ENCODE results near the gene SSH2.

SSH2 gene

GRCh38 chr17:29594519-29595090 lies 335.4 kb downstream of the SSH2 start:
- Histone ChIP-seq H3K4me3 (ENCODE audit: low read depth, low read length) (no peak overlapping the region), H3K4me1 (peaks cover 28% of the 10 kb centered on the region), H3K27ac (no peak overlapping the region)

DNA sequence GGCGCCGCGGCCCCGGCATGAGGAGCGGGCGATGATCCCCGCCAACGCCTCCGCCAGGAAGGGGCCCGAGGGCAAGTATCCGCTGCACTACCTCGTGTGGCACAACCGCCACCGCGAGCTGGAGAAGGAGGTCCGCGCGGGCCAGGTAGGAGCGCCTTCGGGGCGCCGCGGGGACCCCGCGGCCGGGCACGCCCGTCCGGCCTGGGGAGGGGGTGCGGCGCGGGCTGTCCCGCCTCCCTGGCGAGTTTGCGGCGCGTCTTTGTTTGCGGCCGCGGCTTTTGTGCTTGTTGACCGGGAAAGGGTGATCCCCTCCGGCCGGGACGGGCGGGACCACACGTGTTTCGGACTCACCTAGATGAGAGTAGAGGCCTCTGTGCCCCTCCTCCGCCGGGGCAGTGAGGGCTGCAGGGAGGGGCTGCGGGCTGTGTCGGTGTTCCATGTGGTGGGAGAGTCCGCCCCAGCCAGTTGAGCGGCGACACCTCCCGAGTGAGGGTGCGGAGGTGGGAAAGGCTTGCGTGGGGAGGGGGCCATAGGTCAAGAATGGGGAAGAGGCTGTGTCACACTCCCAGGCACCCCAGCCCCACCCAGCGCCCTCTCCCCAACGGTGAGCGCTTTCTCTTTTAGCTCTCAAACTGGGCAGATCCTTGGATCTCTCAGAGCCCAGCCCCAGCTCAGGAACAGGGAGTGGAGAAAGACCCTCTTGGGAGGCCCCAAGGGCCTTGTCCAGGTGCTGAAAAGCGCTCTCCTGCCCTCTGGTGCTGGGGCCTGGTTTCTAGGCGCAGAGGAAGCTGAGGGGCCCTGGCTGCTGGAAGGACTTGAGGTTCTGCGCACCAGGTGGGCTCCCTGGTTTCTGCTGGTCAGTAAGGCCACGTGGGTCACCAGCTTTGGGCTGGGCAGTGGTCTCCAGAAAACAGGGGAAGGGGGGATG lies 336.2 kb downstream of the SSH2 start:
- peak overlapping the region; percentile 74 for H3K4me2 ChIP-seq (ENCODE audit: low read length)
- H3K27me3 ChIP-seq (ENCODE audit: control insufficient read depth, insufficient read depth, low read length): no peaks in the 10 kb centered on the region
- H3K27ac ChIP-seq: no peak overlapping the region
- H3K79me2 ChIP-seq: no peaks in the 10 kb centered on the region
- H3K9me3 ChIP-seq (ENCODE audit: control insufficient read depth, low read length): no peaks in the 10 kb centered on the region
- peak overlapping the region; percentile 35 for H3K4me3 ChIP-seq (ENCODE audit: low read depth, low read length)
- H2AFZ ChIP-seq: peak overlapping the region; percentile 79
- no peak overlapping the region for H3K9ac ChIP-seq
- peak; percentile 19 for TF ChIP-seq CTCF (IDR thresholded peaks at IDR 0.05)
- H3K4me1 ChIP-seq: peaks cover 28% of the 10 kb centered on the region
- no peaks in the 10 kb centered on the region for H3K36me3 ChIP-seq (ENCODE audit: control insufficient read depth, insufficient read depth, low read length)

More at GRCh38 chr17:29594519-29595090, 335.4 kb downstream of the SSH2 start:
- Histone ChIP-seq H3K9me3 (ENCODE audit: control insufficient read depth, low read length) (no peaks in the 10 kb centered on the region), H3K9ac (no peak overlapping the region), H3K4me2 (ENCODE audit: low read length) (no peak overlapping the region), H3K27me3 (ENCODE audit: control insufficient read depth, insufficient read depth, low read length) (no peaks in the 10 kb centered on the region), H3K36me3 (ENCODE audit: control insufficient read depth, insufficient read depth, low read length) (no peaks in the 10 kb centered on the region), H3K79me2 (no peaks in the 10 kb centered on the region), H2AFZ (no peak overlapping the region)
- no peak for TF ChIP-seq CTCF (IDR thresholded peaks at IDR 0.05)

GRCh38 chr17:29592850-29593551 lies 337.0 kb downstream of the SSH2 start, which contains the start of gene ANKRD13B:
Gene ANKRD13B (plus strand): TSS chr17:29593132. CDS start chr17:29593622, 490 bp downstream.
- Histone ChIP-seq H3K79me2 (peaks cover 6% of the 10 kb centered on the region), H3K9me3 (ENCODE audit: control insufficient read depth, low read length) (no peaks in the 10 kb centered on the region), H3K27me3 (ENCODE audit: control insufficient read depth, insufficient read depth, low read length) (no peaks in the 10 kb centered on the region), H3K4me3 (ENCODE audit: low read depth, low read length) (peak within 1 kb of the TSS; percentile 35), H3K36me3 (ENCODE audit: control insufficient read depth, insufficient read depth, low read length) (no peaks in the 10 kb centered on the region), H3K27ac (peak within 1 kb of the TSS; percentile 61), H2AFZ (peak within 1 kb of the TSS; percentile 91), H3K4me2 (ENCODE audit: low read length) (peak within 1 kb of the TSS; percentile 74), H3K4me1 (peaks cover 31% of the 10 kb centered on the region), H3K9ac (no peak within 1 kb of the TSS)
- TF ChIP-seq CTCF (IDR thresholded peaks at IDR 0.05): no peak

DNA sequence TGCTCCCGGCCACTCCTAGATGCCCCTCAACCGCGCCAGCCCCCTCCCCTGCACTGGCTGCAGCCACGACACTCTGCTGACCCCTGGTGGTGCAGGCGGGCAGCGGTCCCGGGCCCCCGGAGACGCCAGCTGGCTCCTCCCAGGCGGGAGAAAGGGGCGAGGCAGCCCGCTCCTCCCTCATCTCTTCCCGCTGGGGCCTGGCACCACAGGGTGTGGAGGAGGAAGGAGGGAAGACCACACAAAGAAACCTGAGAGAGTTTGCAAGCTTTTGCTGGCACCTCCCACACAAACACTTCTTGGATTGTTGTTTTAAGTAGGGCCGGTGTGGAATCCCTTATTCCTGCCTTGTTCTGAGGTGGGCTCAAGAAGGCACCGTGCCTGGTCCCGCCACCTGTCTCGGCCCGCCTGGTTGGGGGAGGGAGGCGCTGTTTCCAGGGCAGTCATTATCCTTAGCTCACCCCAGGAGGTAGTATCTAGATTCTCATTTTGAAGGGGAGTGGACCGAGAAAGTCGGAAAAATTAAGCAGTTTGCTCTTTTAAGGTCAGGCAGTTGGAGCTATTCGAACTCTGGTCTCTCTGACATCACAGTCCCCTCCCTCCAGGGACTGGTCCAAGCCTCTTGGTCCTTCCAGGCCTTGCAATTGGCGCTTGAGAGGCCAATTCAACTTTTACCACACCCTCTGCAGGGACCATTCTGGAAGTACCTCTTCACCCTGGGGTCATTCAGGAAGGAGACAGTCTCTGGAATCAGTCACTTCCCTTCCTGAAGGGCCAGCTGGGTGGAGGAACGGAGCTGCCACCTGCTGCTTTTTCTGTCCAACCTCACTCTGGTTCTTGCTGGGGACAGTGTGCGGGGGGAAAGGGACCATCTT lies 338.1 kb downstream of the SSH2 start:
- Histone ChIP-seq H3K9me3 (ENCODE audit: control insufficient read depth, low read length) (no peaks in the 10 kb centered on the region), H3K36me3 (ENCODE audit: control insufficient read depth, insufficient read depth, low read length) (no peaks in the 10 kb centered on the region), H3K79me2 (peaks cover 15% of the 10 kb centered on the region), H3K4me3 (ENCODE audit: low read depth, low read length) (peak overlapping the region; percentile 12), H3K4me1 (peaks cover 36% of the 10 kb centered on the region), H3K27ac (peak overlapping the region; percentile 61), H3K9ac (no peak overlapping the region), H3K4me2 (ENCODE audit: low read length) (peak overlapping the region; percentile 50), H2AFZ (peak overlapping the region; percentile 91), H3K27me3 (ENCODE audit: control insufficient read depth, insufficient read depth, low read length) (no peaks in the 10 kb centered on the region)
- TF ChIP-seq CTCF (IDR thresholded peaks at IDR 0.05): peak; percentile 97

Measured in parathyroid adenoma (tissue), 2 donors.